Activated naive CD4-positive, alpha-beta T cell treated with Interleukin-2 at 50 U/mL for 16 hours (primary cell): Measurements from ENCODE around the gene TAS2R38.

Source experiments
- DNase-seq: peaks from one replicate; pipeline ENCODE4 v3.0.0-alpha.2; 2020

The TAS2R38 gene

DNA sequence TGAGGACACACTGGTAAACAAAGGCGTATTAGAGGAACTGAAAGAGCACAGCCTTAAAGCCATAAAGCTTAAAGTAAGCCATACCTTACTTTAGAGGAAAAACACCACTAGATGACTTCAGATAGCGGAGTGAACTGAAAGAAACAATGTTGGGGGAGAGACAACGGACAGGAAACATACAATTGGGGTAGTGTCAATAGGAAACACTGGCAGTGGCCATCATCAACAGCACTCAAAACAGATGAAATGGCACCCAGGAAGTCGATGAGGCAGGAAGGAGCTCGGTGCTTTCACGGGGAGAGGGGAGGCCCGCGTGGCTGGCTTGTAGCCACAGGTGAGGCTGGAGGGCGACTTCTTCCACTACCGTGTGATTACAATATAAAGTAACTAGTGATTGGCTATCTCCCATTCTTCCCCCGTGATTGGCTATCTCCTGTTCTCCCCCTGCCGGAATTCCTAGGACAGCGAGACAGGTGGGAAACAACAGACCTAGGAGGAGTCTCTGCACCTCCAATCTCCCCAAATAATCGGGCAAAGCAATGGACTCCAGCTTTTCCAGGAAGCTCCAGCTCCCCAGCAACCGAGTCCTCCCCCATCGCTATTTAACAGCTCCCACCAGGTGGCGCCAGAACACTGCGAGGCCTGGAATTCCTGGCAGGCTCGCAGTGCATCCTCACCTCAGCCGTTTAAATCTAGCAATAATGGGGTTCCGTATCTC, 2.4 kb upstream of the TAS2R38 start:
- DNase-seq: peak; percentile 56

DNA sequence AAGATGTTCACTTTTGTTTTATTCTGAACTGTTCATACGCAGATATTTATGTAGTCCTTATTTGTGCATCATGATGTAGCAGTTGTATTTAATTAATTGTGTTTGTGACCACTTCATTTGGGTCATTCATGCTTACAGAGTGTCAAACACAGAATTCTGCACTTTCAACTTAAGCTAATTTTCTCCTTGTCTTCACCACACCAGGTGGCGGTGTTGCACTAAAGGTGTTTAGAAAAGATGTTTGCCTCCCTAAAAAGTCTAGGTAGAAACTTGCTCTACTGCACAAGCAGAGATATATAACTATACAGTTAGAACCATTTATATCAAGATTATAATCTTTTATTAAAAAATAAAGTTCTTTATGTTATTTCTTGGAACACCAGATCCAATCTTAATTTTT, 1.3 kb upstream of the TAS2R38 start:
- DNase-seq: no peak

DNA sequence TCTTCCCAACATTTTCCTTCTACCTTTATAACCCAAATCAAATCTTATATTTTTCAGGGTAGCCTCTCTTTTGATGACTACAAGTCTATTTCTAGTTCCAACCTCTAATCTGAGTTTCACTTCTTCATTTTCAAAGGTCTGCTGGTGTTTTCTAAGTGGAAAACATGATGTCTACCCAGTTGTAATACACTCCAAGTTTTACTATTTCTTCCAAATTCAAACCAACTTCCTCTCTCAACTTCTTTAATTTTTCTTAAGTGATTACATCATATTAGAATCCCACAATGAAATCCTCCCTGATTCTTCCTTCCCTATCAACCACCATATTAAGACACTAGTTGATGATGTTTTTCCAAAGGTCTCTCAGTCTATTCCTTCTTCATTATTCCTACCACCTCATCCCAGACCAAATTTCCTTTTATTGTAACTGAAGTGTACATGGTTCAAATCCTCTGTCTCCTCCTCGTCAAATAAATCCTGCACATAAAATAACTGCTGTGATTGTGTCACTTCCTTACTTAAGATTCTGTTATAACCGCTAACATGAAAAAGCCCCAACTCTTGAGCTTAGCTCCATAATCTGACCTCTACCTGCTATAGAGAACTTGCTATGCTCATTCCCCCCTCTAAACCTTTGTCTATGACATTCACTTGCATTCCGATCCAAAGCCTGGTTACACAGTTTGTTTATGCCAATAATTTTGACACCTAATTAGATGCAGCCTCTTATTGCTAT, 12.7 kb downstream of the TAS2R38 start:
- no peak for DNase-seq

DNA sequence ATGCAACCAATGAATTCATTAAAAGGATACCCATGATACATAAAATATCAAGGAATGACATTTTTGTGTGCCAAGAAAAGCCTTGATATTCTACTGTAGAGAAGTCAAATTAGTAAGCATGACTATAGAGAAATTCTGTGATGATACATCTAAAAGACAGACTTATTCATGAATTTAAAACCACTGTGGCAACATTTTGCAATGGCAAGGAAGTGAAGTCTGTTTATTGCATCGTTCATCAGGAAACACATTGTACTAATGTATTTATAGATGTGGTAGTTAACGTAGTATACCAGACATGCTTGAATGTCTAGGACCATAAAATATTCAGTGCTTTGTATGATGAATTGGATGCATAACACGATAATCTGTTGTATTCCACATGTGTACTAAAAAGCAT, 17.5 kb downstream of the TAS2R38 start:
- DNase-seq: no peak

DNA sequence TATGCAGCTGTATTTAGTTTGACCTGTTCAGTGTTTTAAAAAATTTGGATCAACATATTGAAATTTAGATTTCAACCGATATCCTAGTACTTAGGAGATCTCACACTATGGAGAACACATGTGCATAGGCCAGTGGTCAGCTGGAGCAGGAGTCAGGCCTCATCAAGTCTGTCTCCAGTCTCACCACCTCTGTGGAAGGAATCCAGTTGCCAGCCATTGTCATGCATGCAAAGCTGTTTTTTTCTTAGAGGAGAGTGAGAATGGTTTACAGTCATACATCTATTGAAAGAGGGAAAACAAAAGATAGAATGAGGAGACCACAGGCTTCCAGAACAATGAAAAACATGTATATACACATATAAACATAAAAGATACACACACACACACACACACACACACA, 19.2 kb downstream of the TAS2R38 start:
- DNase-seq: no peak

DNA sequence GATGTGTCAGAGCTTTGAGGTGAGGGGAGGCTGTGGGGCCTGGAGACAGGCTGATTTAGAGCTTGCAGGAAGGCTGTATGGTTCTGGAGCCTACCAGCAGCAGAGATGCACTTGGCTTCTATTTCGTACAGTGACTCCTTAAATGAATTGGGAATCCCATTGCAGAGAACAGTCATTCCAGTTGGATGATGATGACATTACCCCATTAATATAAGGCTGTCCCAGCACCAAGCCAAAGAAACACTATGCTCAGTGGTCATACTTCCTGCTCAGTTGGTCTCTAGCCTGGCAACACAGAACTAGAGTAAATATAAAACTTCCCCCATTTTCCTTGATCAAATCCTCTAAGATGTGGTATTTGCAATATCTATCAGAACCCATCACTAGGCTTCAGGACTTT, 21.1 kb downstream of the TAS2R38 start:
- no peak for DNase-seq

DNA sequence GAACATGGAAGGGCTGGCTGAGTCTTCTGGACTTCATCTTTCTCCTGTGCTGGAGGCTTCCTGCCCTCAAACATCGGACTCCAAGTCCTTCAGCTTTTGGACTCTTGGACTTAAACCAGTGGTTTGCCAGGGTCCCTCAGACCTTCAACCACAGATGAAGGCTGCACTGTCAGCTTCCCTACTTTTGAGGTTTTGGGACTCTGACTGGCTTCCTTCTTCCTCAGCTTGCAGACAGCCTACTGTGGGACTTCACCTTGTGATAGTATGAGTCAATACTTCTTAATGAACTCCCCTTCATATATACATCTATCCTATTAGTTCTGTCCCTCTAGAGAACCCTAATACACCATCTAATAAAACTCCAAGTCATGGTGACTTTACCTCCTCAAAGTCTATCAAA, 22.8 kb downstream of the TAS2R38 start:
- no peak for DNase-seq

DNA sequence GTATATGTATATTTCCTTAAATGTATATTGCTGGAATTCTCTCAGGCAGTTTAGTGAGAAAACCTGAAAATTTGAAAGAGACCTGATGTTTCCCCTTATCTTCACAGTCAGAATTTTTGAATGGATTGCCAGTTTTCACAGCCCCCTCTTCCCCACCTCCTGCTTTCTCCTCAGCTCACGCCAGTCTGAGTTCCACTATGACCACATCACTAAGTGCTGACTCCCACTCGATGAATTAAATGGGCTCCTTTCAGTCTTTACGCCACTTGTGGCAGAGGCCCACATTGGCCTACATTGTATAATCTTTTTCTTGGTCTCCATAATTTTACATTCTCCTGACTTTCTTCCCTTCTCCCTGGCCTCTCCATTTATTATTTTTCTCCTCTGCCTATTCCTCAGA, 23.7 kb downstream of the TAS2R38 start:
- no peak for DNase-seq

DNA sequence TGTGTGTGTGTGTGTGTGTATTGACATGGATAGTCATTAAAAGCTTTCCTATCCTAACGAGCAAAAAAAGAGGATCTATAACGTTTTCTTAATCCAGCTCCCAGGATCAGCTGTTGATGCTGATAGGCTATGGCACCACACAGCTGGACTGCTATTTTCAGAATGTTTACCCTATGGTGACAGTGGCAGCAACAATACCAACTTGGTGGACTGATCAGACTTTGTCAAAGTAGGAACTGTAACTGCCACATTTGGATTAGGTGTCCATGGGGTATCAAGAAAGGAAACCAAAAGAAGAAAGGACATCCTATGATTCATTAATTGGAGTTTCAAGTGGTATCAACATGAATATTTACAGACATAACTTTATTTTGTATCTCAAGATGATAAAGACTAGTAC, 24.1 kb downstream of the TAS2R38 start:
- no peak for DNase-seq

DNA sequence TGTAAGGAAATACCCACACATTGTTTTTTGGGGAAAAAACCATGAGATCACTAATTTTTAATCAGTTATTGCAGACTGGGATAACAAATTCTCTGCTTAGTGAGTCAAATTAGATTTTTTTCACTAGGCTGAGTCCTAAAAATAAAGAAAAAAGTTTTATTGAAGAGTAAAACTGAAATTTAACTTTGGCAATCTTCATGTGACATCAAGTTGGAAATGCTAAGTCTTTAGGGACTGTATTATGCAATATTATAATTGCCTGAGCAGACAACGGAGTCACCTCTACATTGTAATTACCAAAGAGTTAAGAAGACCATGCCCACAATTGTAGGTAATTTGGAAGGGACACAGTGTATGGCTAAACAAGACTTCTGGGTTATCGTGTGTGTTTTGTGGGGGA, 24.6 kb downstream of the TAS2R38 start:
- no peak for DNase-seq

DNA sequence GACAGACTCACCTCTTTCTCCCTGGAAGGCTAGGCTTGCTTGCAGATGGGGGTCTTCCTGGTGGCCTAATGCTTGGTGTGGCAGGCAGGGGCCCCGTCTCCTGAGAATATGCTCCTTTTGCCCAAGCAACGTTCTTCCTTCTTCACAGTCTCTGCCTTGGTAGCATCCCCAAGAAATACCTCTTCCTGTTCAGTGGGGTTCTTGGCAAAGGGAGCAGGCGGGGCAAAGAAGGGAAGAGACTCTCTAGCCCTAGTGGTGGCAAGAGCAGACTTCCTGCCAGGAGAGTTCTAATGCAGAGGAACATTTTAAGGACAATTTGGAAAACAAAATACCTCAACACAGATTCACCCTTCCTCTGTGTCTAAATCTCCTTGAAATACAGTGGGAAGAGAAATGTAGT, 26.8 kb downstream of the TAS2R38 start, which contains the start of gene CLEC5A:
Gene CLEC5A (minus strand): TSS at position 179 of the 400 bp plus-strand sequence. CDS start 682 bp downstream, outside the sequence.
- DNase-seq: no peak

DNA sequence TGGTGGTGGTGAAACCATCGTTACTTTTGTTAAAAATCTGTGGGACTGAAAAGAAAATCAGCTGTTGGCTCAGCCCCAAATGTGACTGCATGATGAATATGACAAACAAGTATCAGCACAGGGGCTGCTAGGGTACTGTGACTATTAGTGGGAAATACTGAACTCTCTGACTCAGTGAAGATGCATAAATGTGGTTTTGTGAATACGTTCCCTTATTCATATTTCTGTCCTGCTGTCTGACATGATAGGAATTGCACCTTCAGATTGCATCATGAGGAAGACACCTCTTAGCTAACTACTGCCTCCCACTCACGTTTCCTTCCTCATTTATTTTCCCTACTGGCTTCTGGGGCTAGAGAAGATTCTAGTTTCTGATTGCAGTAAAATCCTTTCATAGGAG, 28.2 kb downstream of the TAS2R38 start:
- no peak for DNase-seq

DNA sequence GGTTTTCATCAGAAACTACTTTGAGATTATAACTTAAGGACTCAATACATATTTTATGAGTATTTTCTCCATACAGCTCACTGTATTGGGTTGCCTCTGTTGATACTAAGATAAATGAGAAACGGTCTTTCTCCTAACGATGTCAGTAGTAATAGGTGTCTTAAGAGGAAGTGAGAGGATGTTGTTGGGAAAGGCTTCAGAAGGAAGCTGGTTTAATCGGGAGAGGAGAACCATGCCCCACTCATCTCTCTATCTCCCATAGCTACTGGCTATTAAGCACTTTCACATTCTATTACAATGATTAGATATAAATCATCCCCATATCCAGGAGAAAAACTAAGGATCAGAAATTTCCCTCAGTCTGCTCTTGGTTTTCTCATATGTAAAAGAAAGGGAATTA, 28.8 kb downstream of the TAS2R38 start:
- no peak for DNase-seq

DNA sequence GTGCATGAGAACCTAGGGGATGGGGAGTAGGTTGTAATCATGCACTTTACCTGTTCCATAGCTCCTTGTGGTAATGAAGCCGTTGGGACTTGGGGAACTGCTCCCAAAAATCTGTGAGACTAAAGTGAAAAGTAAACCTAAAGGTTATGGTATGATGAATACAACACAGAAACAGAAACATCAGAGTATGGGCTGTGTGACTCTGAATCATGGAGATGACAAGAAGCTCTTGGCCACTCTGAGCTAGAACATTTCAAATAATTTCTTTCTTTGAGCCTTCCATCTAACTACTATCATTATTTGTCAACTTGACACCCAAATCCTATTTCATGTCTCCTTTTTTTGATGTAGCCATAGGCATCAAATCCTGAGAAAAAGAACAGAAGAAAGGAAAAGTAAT, 29.7 kb downstream of the TAS2R38 start:
- DNase-seq: no peak

DNA sequence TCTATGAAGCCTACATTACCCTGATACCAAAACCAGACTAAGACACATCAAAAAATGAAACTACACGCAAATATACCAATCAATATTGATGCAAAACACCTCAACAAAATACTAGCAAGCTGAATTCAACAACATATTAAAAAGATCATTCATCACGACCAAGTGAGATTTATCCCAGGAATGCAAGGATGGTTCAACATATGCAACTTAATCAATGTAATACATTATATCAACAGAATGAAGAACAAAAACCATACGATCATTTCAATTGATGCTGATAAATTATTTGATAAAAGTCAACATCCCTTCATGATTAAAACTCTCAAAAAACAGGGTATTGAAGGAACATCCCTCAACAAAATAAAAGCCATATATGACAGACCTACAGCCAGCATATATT, 32.5 kb downstream of the TAS2R38 start:
- no peak for DNase-seq

DNA sequence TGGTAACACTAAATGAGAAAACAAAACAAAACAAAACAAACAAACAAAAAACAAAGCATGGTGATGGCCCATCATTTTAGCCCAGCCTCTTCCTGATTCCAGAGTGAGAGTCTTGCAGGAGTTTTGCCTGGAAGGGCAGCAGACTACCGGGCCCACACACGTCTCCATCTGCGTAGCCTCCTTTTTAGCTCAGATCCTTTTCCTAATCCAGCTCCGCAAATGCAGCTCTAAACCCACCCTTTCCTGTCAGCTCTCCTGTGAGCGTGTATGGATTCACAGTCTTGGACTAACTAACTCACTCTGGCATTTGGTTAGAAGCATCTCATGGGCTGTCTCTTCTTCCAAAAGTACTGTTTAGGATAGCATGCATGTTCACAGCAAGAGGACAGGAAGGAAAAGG, 43.4 kb downstream of the TAS2R38 start:
- DNase-seq: no peak

DNA sequence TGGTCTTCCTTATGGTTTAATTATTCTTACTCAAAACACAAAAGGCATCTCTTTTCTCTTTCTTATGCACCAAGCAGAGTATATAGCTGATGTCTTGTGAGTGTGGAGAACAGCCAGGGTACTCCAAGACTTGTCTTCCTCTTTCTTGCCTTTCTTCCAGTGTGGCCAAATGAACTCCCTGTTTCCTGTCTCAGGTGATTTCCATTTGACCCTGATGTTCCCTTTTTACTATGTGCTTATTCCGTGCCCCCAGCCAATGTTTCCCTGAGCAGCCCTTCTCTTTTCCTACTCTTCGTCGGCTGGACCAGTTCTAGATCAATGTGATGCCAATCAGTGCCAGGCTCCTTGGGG, 44.8 kb downstream of the TAS2R38 start:
- no peak for DNase-seq

DNA sequence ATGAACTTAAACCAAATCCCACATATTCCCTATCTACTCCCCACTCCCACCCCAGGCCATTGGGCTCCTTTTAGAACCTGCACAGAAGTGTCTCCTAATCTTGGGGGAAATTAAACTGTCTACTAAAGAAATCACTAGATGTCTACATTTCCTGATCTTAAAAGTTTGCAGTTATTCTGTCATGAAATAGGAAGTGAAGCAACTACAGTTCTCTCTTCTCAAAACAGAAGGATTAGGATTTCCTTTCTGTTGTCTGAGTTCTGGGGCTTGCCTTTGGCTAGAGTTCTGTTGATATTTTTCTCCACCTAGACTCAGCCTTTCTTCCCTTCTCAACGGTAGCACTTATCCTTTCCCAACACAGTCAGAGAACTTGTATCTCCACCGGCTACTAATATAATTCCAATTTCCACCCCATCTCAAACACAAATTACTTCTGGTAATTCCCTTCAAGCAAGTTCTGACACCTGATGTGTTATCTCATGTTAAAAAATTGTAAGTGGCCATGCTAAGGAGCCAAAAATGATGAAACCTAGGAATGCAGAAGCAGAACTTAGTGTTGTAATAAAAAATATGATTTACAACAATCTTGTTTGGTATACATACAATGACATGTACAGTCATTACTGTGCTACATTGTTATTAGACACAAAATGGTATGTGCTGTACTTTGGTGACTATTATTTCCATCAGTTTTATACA, 45.3 kb downstream of the TAS2R38 start:
- no peak for DNase-seq
